Measurements from ENCODE around the gene PGBD5. TPM values are rescaled to one million over a fixed set of nuclear protein-coding genes. Genes with fewer than 3 reads are reported as not detected.

PGBD5 gene
- total and polyA plus RNA-seq, 9 of the 15 experiments (the other 6 are each of a cell fraction or from before 2014, with no cell fraction given) = under 0.01 to 0.40 (median 0.10) TPM; not detected in 3

- TF ChIP-seq YY1 (IDR thresholded peaks at IDR 0.05; ENCODE audit: borderline replicate concordance in 1 of 3, control insufficient read depth in 1 of 3, extremely low read depth in 1 of 3, insufficient read depth in 3 of 3, insufficient read length in 1 of 3, insufficient replicate concordance in 2 of 3, low read depth in 1 of 3, low read length in 2 of 3) (peak in 1 of 3 experiments; percentile 17), ZNF778 (CRISPR knock-in tag; IDR thresholded peaks at IDR 0.05) (no peak), MAZ (CRISPR knock-in tag; conservative IDR thresholded peaks at IDR 0.05 in 1 of 2, IDR thresholded peaks at IDR 0.05 in 1 of 2) (peak; percentile 66 to 93; a peak in 3 of 4 replicates), FOXJ2 (tag; IDR thresholded peaks at IDR 0.05) (no peak), XRCC5 (IDR thresholded peaks at IDR 0.05; ENCODE audit: low read depth, low read length) (no peak), SREBF2 (CRISPR knock-in tag; IDR thresholded peaks at IDR 0.05) (no peak), TCFL5 (CRISPR knock-in tag; conservative IDR thresholded peaks at IDR 0.05) (no peak), MCM5 (IDR thresholded peaks at IDR 0.05; ENCODE audit: low read depth) (no peak), ZNF699 (CRISPR knock-in tag; IDR thresholded peaks at IDR 0.05; ENCODE audit: insufficient replicate concordance) (no peak), PCBP2 (IDR thresholded peaks at IDR 0.05; ENCODE audit: low read depth, low read length, poor library complexity, severe bottlenecking) (no peak), SP1 (CRISPR knock-in tag; IDR thresholded peaks at IDR 0.05) (peak; percentile 68), ZNF696 (CRISPR knock-in tag; conservative IDR thresholded peaks at IDR 0.05) (no peak), ZNF41 (CRISPR knock-in tag; conservative IDR thresholded peaks at IDR 0.05) (no peak), RBBP5 (IDR thresholded peaks at IDR 0.05; ENCODE audit: borderline replicate concordance, insufficient read depth, low read length, poor library complexity, severe bottlenecking) (no peak), CBX8 (IDR thresholded peaks at IDR 0.05; ENCODE audit: borderline replicate concordance, extremely low read depth, low read depth, low read length, poor library complexity, severe bottlenecking) (no peak), BRD9 (IDR thresholded peaks at IDR 0.05; ENCODE audit: low read depth, partially characterized antibody) (no peak), HIVEP1 (CRISPR knock-in tag; IDR thresholded peaks at IDR 0.05) (no peak), IRF2 (CRISPR knock-in tag; IDR thresholded peaks at IDR 0.05) (peak; percentile 69; the same call in 1 of the 2 replicates), ZKSCAN1 (IDR thresholded peaks at IDR 0.05; ENCODE audit: low read depth, low read length) (no peak), MXD1 (CRISPR knock-in tag; IDR thresholded peaks at IDR 0.05; ENCODE audit: borderline replicate concordance, poor library complexity, severe bottlenecking) (peak; percentile 96), TCF15 (CRISPR knock-in tag; IDR thresholded peaks at IDR 0.05) (no peak), HMGN3 (IDR thresholded peaks at IDR 0.05; ENCODE audit: borderline replicate concordance, extremely low read depth, insufficient read length, low read depth, low read length) (peak; percentile 35), SP2 (IDR thresholded peaks at IDR 0.05; ENCODE audit: extremely low read depth, low read depth, low read length, poor library complexity, severe bottlenecking) (no peak), C11orf30 (IDR thresholded peaks at IDR 0.05; ENCODE audit: low read depth) (no peak)
These were observed at the start of gene PGBD5 (continued) for GRCh38 chr1:230426246-230427093.

Data from K562 (cell line).